CD4-positive, alpha-beta memory T cell (primary cell): ENCODE results near the gene STAT4. TPM values are rescaled to one million over a fixed set of nuclear protein-coding genes. Genes with fewer than 3 reads are reported as not detected.
A peak's percentile ranks its signal among the peaks of the same experiment; 100 is the strongest.
"Not testable (repeated sequence)": the region's sequence is repeated elsewhere in the genome, so short reads cannot be mapped to it uniquely, and the experiment has no call there.

ENCODE experiments used
- CTCF ChIA-PET: fragments of 350-600 bp; sonication (Branson Sonifier 250); formaldehyde crosslinking; loops from one replicate; lab custom pipeline; 2021; ENCODE audit warnings: inconsistent platforms; ENCODE audit not compliant: partially characterized antibody; lab: Charles Lee
- POLR2A ChIA-PET: fragments of 350-600 bp; sonication (Branson Sonifier 250); formaldehyde crosslinking; loops from one replicate; lab custom pipeline; 2021; ENCODE audit not compliant: partially characterized antibody; lab: Charles Lee
- DNase-seq, 5 donors: peaks; one replicate each; pipeline versions ENCODE4 v3.0.0 to v3.0.0-alpha.2; 2020 to 2022; ENCODE audit warnings: mixed read lengths in 1 of 5
- H3K27ac ChIP-seq: one replicate; pipeline ENCODE4 v1.7.0; 2013; ENCODE audit warnings: low read depth, low read length
- H3K27me3 ChIP-seq: 2 replicates; pipeline ENCODE4 v1.7.0; 2013; ENCODE audit warnings: mild to moderate bottlenecking, low read length, moderate library complexity; ENCODE audit not compliant: insufficient read depth
- H3K36me3 ChIP-seq: 2 replicates; pipeline ENCODE4 v1.7.0; 2013; ENCODE audit warnings: mild to moderate bottlenecking, low read length, moderate library complexity; ENCODE audit not compliant: insufficient read depth
- H3K4me1 ChIP-seq: 2 replicates; pipeline ENCODE4 v1.7.0; 2013; ENCODE audit warnings: mild to moderate bottlenecking, low read length, moderate library complexity; ENCODE audit not compliant: insufficient read depth
- H3K4me3 ChIP-seq, 2 donors: one replicate each; pipeline ENCODE4 v1.7.0; 2013; ENCODE audit warnings: low read length in 2 of 2, mild to moderate bottlenecking in 1 of 2
- H3K9me3 ChIP-seq, 2 donors: one replicate each; pipeline ENCODE4 v1.7.0; 2013; ENCODE audit warnings: low read length in 2 of 2, control low read depth in 1 of 2; ENCODE audit not compliant: control insufficient read depth in 1 of 2
- H3K27ac Mint-ChIP-seq, 7 donors: one replicate each; pipeline ENCODE4 v1.8.0; 2020 to 2021; ENCODE audit warnings: mixed read lengths in 7 of 7, mild to moderate bottlenecking in 6 of 7, inconsistent platforms in 3 of 7, moderate library complexity in 3 of 7
- H3K27me3 Mint-ChIP-seq, 2 donors: one replicate each; pipeline ENCODE4 v1.8.0; 2020 to 2021; ENCODE audit warnings: mixed read lengths in 2 of 2
- H3K36me3 Mint-ChIP-seq, 2 donors: one replicate each; pipeline ENCODE4 v1.8.0; 2020 to 2021; ENCODE audit warnings: mixed read lengths in 2 of 2, inconsistent platforms in 1 of 2, mild to moderate bottlenecking in 1 of 2
- H3K4me1 Mint-ChIP-seq, 4 donors: one replicate each; pipeline ENCODE4 v1.8.0; 2020 to 2021; ENCODE audit warnings: mixed read lengths in 4 of 4, mild to moderate bottlenecking in 1 of 4
- H3K4me3 Mint-ChIP-seq, 8 donors: one replicate each; pipeline ENCODE4 v1.8.0; 2020 to 2021; ENCODE audit warnings: mixed read lengths in 8 of 8, mild to moderate bottlenecking in 7 of 8, moderate library complexity in 6 of 8, inconsistent platforms in 3 of 8
- H3K9me3 Mint-ChIP-seq, 8 donors: one replicate each; pipeline ENCODE4 v1.8.0; 2020 to 2021; ENCODE audit warnings: mixed read lengths in 8 of 8, mild to moderate bottlenecking in 5 of 8, inconsistent platforms in 3 of 8, moderate library complexity in 1 of 8
- intact Hi-C: fragments of 100-400 bp; cut with micrococcal nuclease; formaldehyde crosslinking; loops from one replicate; pipeline ENCODE4 v1.15.1; 2023
- polyA plus RNA-seq, 2 donors: library from polyadenylated mRNA; unstranded; fragments of 300-500 nt; fragmentation: Illumina TruSeq; gene quantifications; one replicate each; pipeline ENCODE4 v1.2.3, GENCODE V29; 2021
- total RNA-seq, 2 experiments: library from RNA; stranded (reverse); gene quantifications; one replicate each; pipeline ENCODE4 v1.2.3, GENCODE V29; 2021

Gene STAT4
- total and polyA plus RNA-seq, 4 experiments from 2014 or later: 69.7 to 119 (median 95.3) TPM

GRCh38 chr2:190996947-190997346 lies 153.8 kb downstream of the STAT4 start:
- no peak overlapping the region for H3K4me3 ChIP-seq
- H3K9me3 ChIP-seq: no peaks in the 10 kb centered on the region
- DNase-seq: no peak
- peaks cover 33 to 67% (median 37%) of the 10 kb centered on the region in 4 donors for H3K4me1 Mint-ChIP-seq
- no peaks in the 10 kb centered on the region for H3K27me3 Mint-ChIP-seq
- H3K27ac Mint-ChIP-seq: peak overlapping the region; percentile 75 to 92 (median 83)
- H3K4me1 ChIP-seq: peaks cover 16% of the 10 kb centered on the region
- H3K36me3 Mint-ChIP-seq: peaks cover 86 to 90% of the 10 kb centered on the region in 2 donors
- H3K9me3 Mint-ChIP-seq: no peaks in the 10 kb centered on the region
- H3K36me3 ChIP-seq: peaks cover 92% of the 10 kb centered on the region
- peak overlapping the region; percentile 25 for H3K27ac ChIP-seq
- ChIA-PET CTCF (interaction anchor here (0.8 to 4.2 kb wide), 17 partner anchors 9 to 159 kb away, joined by 3 to 19 read pairs (median 6); partner anchors contain the start of gene GLS), POLR2A (interaction anchor here (1.1 to 1.7 kb wide), 5 partner anchors 11 to 27 kb away, joined by 3 to 5 read pairs (median 4); partner anchors contain the start of gene STAT1)
- intact Hi-C loops: loop anchor here (1.0 to 2.0 kb wide), 4 partner anchors 14 to 147 kb away; no protein-coding TSS in a partner anchor
- no peaks in the 10 kb centered on the region for H3K27me3 ChIP-seq
- no peak overlapping the region for H3K4me3 Mint-ChIP-seq

DNA sequence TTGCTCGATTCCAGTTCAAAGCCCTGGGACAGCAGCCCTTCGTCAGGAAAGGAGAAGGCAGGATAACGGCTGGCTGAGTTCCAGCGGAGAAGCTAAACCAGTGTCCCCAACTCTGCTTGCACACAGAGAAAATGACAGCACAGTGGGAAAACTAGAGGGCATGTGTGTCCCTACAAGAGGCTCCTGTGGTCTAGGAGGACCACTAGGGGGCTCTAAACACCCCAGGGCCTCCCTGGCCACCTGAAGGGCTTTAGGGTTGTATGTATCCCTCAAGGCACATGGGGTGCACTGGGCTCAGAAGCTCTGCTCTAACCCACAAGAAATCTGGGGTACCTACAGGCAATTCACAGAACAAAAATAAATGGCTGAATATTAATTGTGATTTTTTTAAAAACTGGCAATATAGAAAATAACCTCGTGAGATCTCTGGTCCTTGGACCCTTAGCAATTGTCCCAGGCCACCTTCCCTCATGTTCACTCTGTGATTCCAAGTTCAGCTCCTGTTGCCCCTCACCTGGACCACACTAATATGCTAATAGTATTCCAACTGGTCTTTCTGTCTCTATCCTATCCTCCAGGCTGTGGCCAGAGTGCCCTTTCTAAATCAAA lies 154.4 kb downstream of the STAT4 start:
- Mint-ChIP-seq H3K27ac (peak overlapping the region; percentile 75 to 92 (median 83)), H3K4me3 (no peak overlapping the region), H3K36me3 (peaks cover 85 to 88% of the 10 kb centered on the region in 2 donors), H3K27me3 (no peaks in the 10 kb centered on the region), H3K4me1 (peaks cover 32 to 63% (median 36%) of the 10 kb centered on the region in 4 donors), H3K9me3 (no peaks in the 10 kb centered on the region)
- CTCF ChIA-PET: interaction anchor here (0.8 to 4.2 kb wide), 19 partner anchors 9 to 160 kb away, joined by 3 to 19 read pairs (median 5); partner anchors contain the start of gene GLS
- DNase-seq: peak in 4 of 5 donors; percentile 21 to 40 (median 37)
- Histone ChIP-seq H3K9me3 (no peaks in the 10 kb centered on the region), H3K27me3 (no peaks in the 10 kb centered on the region), H3K4me3 (no peak overlapping the region), H3K27ac (no peak overlapping the region), H3K4me1 (peaks cover 11% of the 10 kb centered on the region), H3K36me3 (peaks cover 92% of the 10 kb centered on the region)
- POLR2A ChIA-PET: interaction anchor here (1.1 to 1.7 kb wide), 3 partner anchors 14 to 27 kb away, joined by 3 to 5 read pairs (median 4); partner anchors contain the start of gene STAT1
- intact Hi-C loops: loop anchor here (1.0 to 2.0 kb wide), 4 partner anchors 14 to 146 kb away; no protein-coding TSS in a partner anchor

DNA sequence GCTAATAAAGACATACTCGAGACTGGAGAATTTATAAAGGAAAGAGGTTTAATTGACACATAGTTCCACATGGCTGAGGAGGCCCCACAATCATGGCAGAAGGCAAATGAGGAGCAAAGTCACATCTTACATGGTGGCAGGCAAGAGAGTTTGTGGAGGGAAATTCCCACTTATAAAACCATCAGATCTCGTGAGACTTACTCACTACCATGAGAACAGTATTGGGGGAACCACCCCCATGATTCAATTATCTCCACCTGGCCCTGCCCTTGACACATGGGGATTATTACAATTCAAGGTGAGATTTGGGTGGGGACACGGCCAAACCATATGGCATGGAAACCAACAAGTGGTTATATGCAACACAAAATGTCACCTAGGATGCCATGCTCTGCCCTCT lies 155.5 kb downstream of the STAT4 start:
- Mint-ChIP-seq H3K4me1 (peaks cover 27 to 56% (median 30%) of the 10 kb centered on the region in 4 donors), H3K27ac (peak overlapping the region in 6 of 7 donors; percentile 27 to 88 (median 78)), H3K36me3 (peaks cover 78 to 88% of the 10 kb centered on the region in 2 donors)
- POLR2A ChIA-PET, H3K27me3 Mint-ChIP-seq, H3K4me3 Mint-ChIP-seq, H3K4me3 ChIP-seq, DNase-seq, intact Hi-C loops, H3K27me3 ChIP-seq, H3K9me3 Mint-ChIP-seq, H3K27ac ChIP-seq, H3K4me1 ChIP-seq, H3K9me3 ChIP-seq: not testable (repeated sequence)
- peaks cover 92% of the 10 kb centered on the region for H3K36me3 ChIP-seq
- CTCF ChIA-PET: interaction anchor here (1.1 to 4.2 kb wide), 6 partner anchors 8 to 43 kb away, joined by 4 to 19 read pairs (median 6); no protein-coding TSS in a partner anchor

- CTCF ChIA-PET: interaction anchor here (1.1 to 4.2 kb wide), 6 partner anchors 27 to 162 kb away, joined by 3 to 19 read pairs (median 4); no protein-coding TSS in a partner anchor
- Mint-ChIP-seq H3K9me3 (no peaks in the 10 kb centered on the region), H3K4me1 (peaks cover 22 to 45% (median 31%) of the 10 kb centered on the region in 4 donors), H3K27ac (peak overlapping the region; percentile 10 to 86 (median 52)), H3K4me3 (peak overlapping the region in 1 of 8 donors; percentile 57), H3K27me3 (no peaks in the 10 kb centered on the region), H3K36me3 (peaks cover 77 to 87% of the 10 kb centered on the region in 2 donors)
- H3K4me3 ChIP-seq: no peak overlapping the region
- peaks cover 7% of the 10 kb centered on the region for H3K4me1 ChIP-seq
- no peaks in the 10 kb centered on the region for H3K27me3 ChIP-seq
- POLR2A ChIA-PET: no interaction called here
- DNase-seq: no peak
- peaks cover 92% of the 10 kb centered on the region for H3K36me3 ChIP-seq
- intact Hi-C loops: no loop called here
- no peak overlapping the region for H3K27ac ChIP-seq
- H3K9me3 ChIP-seq: no peaks in the 10 kb centered on the region
Observed at GRCh38 chr2:190994148-190994547, 156.6 kb downstream of the STAT4 start.

DNA sequence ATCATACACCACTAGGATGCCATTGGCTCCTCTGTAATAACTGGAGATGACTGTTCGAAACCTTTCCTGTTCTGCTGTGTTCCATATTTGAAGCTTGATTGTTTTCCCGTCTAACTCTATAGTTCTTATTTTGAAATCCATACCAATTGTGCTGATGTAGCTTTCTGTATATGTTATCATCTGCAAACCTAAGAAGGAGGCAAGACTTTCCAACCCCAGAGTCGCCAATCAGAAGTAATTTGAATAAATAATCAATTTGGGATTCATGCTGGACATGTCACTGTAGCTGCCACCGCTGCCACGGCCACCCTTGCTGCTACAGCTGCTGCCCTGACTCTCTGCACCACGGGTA lies 157.5 kb downstream of the STAT4 start:
- ChIA-PET CTCF (interaction anchor here (1.1 to 1.9 kb wide), 4 partner anchors 36 to 163 kb away, joined by 3 to 5 read pairs (median 4); no protein-coding TSS in a partner anchor), POLR2A (no interaction called here)
- Histone ChIP-seq H3K9me3 (no peaks in the 10 kb centered on the region), H3K4me1 (peaks cover 7% of the 10 kb centered on the region), H3K4me3 (no peak overlapping the region), H3K36me3 (peaks cover 94% of the 10 kb centered on the region), H3K27me3 (no peaks in the 10 kb centered on the region), H3K27ac (no peak overlapping the region)
- H3K4me1 Mint-ChIP-seq: peaks cover 22 to 41% (median 30%) of the 10 kb centered on the region in 4 donors
- H3K9me3 Mint-ChIP-seq: no peaks in the 10 kb centered on the region
- peaks cover 81 to 90% of the 10 kb centered on the region in 2 donors for H3K36me3 Mint-ChIP-seq
- H3K27me3 Mint-ChIP-seq: no peaks in the 10 kb centered on the region
- DNase-seq: no peak
- H3K4me3 Mint-ChIP-seq: no peak overlapping the region
- H3K27ac Mint-ChIP-seq: peak overlapping the region in 4 of 7 donors; percentile 10 to 73 (median 16)
- intact Hi-C loops: no loop called here

GRCh38 chr2:190990132-190990531 lies 160.7 kb downstream of the STAT4 start:
- intact Hi-C loops: no loop called here
- no peak overlapping the region for H3K4me3 ChIP-seq
- no peak for DNase-seq
- Mint-ChIP-seq H3K27ac (peak overlapping the region in 4 of 7 donors; percentile 38 to 81 (median 60)), H3K4me1 (peaks cover 16 to 29% (median 22%) of the 10 kb centered on the region in 4 donors), H3K9me3 (no peaks in the 10 kb centered on the region), H3K4me3 (no peak overlapping the region), H3K36me3 (peaks cover 78 to 89% of the 10 kb centered on the region in 2 donors), H3K27me3 (no peaks in the 10 kb centered on the region)
- H3K36me3 ChIP-seq: peaks cover 94% of the 10 kb centered on the region
- no peak overlapping the region for H3K27ac ChIP-seq
- H3K27me3 ChIP-seq: no peaks in the 10 kb centered on the region
- H3K9me3 ChIP-seq: no peaks in the 10 kb centered on the region
- POLR2A ChIA-PET: interaction anchor here (1.2 to 1.3 kb wide), 2 partner anchors 15 to 109 kb away, joined by 3 to 5 read pairs; partner anchors contain the start of gene GLS
- peaks cover 13% of the 10 kb centered on the region for H3K4me1 ChIP-seq
- CTCF ChIA-PET: interaction anchor here (0.7 to 1.3 kb wide), 3 partner anchors 62 to 209 kb away, joined by 3 to 4 read pairs (median 3); no protein-coding TSS in a partner anchor

- Mint-ChIP-seq H3K27ac (no peak overlapping the region), H3K9me3 (no peaks in the 10 kb centered on the region), H3K27me3 (no peaks in the 10 kb centered on the region), H3K36me3 (peaks cover 81 to 92% of the 10 kb centered on the region in 2 donors), H3K4me1 (peaks cover 13 to 28% (median 20%) of the 10 kb centered on the region in 4 donors), H3K4me3 (no peak overlapping the region)
- no peak overlapping the region for H3K4me3 ChIP-seq
- H3K9me3 ChIP-seq: no peaks in the 10 kb centered on the region
- no peaks in the 10 kb centered on the region for H3K27me3 ChIP-seq
- ChIA-PET CTCF (interaction anchor here (1.3 to 1.5 kb wide), 3 partner anchors 19 to 208 kb away, joined by 3 to 4 read pairs (median 3); no protein-coding TSS in a partner anchor), POLR2A (interaction anchor here (1.2 to 1.6 kb wide), 5 partner anchors 13 to 107 kb away, joined by 3 to 5 read pairs (median 3); partner anchors contain the start of gene GLS)
- no peak overlapping the region for H3K27ac ChIP-seq
- H3K4me1 ChIP-seq: peaks cover 13% of the 10 kb centered on the region
- DNase-seq: no peak
- intact Hi-C loops: loop anchor here (5.0 kb wide), 1 partner anchor 33 kb away; no protein-coding TSS in a partner anchor
- peaks cover 97% of the 10 kb centered on the region for H3K36me3 ChIP-seq
Observed at GRCh38 chr2:190988910-190989309, 161.9 kb downstream of the STAT4 start.
